ENCODE data around the gene ZNF385B. TPM values are rescaled to one million over a fixed set of nuclear protein-coding genes. Genes with fewer than 3 reads are reported as not detected.

Gene ZNF385B
- total RNA-seq, 1 donor from 2014 or later, result 35.8 TPM

DNA sequence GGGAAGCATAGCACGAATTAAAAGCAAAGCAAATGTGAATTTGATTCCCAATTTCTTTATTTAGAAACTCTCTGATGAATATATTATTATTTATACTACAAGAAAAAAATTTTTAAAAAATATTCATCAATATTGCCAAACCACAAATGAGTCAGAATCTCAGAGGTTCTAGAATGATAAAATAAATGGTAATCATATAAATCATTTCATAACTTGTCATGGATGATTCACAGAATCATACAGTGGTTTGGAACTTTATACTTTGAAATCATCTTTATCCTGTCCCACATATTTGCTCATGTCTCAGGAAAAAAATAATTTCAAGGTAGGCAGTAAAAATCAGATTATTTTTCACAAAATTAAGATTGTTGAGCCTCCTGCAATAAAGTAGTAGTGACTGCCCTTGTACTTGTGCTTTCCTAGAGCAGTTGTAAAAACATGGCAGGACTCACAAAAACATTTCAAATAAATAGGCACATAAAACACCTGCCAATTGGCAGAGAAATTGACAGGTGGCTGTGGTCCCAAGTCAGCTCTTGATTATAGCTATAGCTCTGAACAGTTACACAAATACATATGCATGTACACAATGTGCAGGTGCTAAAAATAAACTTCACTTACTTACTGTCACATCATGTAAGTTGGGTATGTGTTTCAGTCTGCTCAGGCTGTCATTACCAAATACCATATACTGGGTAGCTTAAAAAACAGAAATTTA lies 322.8 kb downstream of the ZNF385B start:
- Histone ChIP-seq H2AFZ (replicated peaks) (no peak overlapping the region), H3K4me3 (no peak overlapping the region), H3K27me3 (no peaks in the 10 kb centered on the region), H4K20me1 (ENCODE audit: low read depth) (no peaks in the 10 kb centered on the region), H3K27ac (no peak overlapping the region), H3K36me3 (peaks cover 6% of the 10 kb centered on the region), H3K79me2 (ENCODE audit: low read depth) (no peaks in the 10 kb centered on the region), H3K4me2 (no peak overlapping the region), H3F3A (ENCODE audit: low read depth) (peaks cover 7% of the 10 kb centered on the region), H3K9me3 (ENCODE audit: low read depth) (peaks cover 5% of the 10 kb centered on the region), H3K4me1 (peaks cover 18% of the 10 kb centered on the region), H3K9ac (no peak overlapping the region)
- TF ChIP-seq EZH2phosphoT487 (IDR thresholded peaks at IDR 0.05), result no peak
- TF ChIP-seq, protein P1, sequence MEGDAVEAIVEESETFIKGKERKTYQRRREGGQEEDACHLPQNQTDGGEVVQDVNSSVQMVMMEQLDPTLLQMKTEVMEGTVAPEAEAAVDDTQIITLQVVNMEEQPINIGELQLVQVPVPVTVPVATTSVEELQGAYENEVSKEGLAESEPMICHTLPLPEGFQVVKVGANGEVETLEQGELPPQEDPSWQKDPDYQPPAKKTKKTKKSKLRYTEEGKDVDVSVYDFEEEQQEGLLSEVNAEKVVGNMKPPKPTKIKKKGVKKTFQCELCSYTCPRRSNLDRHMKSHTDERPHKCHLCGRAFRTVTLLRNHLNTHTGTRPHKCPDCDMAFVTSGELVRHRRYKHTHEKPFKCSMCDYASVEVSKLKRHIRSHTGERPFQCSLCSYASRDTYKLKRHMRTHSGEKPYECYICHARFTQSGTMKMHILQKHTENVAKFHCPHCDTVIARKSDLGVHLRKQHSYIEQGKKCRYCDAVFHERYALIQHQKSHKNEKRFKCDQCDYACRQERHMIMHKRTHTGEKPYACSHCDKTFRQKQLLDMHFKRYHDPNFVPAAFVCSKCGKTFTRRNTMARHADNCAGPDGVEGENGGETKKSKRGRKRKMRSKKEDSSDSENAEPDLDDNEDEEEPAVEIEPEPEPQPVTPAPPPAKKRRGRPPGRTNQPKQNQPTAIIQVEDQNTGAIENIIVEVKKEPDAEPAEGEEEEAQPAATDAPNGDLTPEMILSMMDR (IDR thresholded peaks at IDR 0.05), result no peak
- TF ChIP-seq EZH2 (IDR thresholded peaks at IDR 0.05), result no peak
- Mint-ChIP-seq H3K27me3 (ENCODE audit: insufficient read depth, low read depth) (no peaks in the 10 kb centered on the region), H3K27ac (no peak overlapping the region), H3K9me3 (peaks cover 4% of the 10 kb centered on the region), H3K4me1 (peaks cover 4% of the 10 kb centered on the region), H3K4me3 (no peak overlapping the region), H3K36me3 (peaks cover 3% of the 10 kb centered on the region)
- DNase-seq (ENCODE audit: low spot score), result no peak

DNA sequence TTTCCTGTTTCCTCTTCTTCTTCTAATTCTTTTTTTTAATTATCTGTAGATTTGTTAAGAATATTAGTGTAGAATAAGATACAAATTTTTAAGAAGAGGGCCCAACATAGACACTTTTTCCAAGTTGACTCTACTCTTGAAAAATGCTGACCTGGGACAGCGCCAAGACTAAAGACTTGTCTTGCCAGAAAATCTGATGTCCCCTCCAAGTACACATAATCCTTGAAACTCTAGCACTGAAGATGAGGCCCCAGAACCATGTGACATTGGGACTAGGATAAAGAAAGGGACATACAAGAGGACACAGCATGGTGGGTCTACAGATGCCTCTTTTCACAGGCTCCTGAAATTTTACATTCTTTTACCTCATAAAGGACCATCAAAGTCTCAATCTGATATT lies 325.2 kb downstream of the ZNF385B start:
- DNase-seq (ENCODE audit: low spot score), result no peak
- H3K4me3 Mint-ChIP-seq, result no peak overlapping the region
- TF ChIP-seq, protein P1 (IDR thresholded peaks at IDR 0.05), result no peak
- TF ChIP-seq EZH2phosphoT487 (IDR thresholded peaks at IDR 0.05) (no peak), EZH2 (IDR thresholded peaks at IDR 0.05) (no peak)
- Histone ChIP-seq H2AFZ (replicated peaks) (no peak overlapping the region), H3K36me3 (peaks cover 6% of the 10 kb centered on the region), H3K27ac (no peak overlapping the region), H3K9ac (no peak overlapping the region), H3K4me3 (no peak overlapping the region), H3K4me1 (peaks cover 21% of the 10 kb centered on the region), H4K20me1 (ENCODE audit: low read depth) (no peaks in the 10 kb centered on the region), H3K9me3 (ENCODE audit: low read depth) (peaks cover 5% of the 10 kb centered on the region), H3K4me2 (no peak overlapping the region), H3K27me3 (no peaks in the 10 kb centered on the region), H3F3A (ENCODE audit: low read depth) (peaks cover 10% of the 10 kb centered on the region), H3K79me2 (ENCODE audit: low read depth) (no peaks in the 10 kb centered on the region)
- peaks cover 5% of the 10 kb centered on the region for H3K4me1 Mint-ChIP-seq
- no peaks in the 10 kb centered on the region for H3K27me3 Mint-ChIP-seq (ENCODE audit: insufficient read depth, low read depth)
- no peak overlapping the region for H3K27ac Mint-ChIP-seq
- H3K36me3 Mint-ChIP-seq, result peaks cover 3% of the 10 kb centered on the region
- H3K9me3 Mint-ChIP-seq, result peaks cover 4% of the 10 kb centered on the region

DNA sequence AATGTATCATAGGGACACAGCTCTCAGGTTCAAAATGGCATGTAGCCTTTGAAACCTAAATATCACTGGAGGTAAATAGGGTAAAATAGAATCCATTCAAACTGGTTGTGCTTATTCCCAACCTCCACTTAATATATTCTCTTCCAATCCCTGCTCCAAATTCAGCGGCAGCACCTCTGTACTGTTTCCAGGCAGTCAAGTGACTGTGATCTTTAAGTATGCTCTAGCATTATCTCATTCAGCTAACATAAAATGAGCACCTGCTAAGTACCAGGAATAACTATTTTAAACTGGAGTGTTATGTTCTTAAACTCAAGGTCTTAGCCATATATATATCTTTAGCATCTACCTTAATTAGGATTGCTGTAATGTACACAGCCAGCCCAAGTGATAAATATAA lies 327.5 kb downstream of the ZNF385B start:
- Histone ChIP-seq H3K4me1 (peaks cover 21% of the 10 kb centered on the region), H3K9ac (no peak overlapping the region), H2AFZ (replicated peaks) (no peak overlapping the region), H3F3A (ENCODE audit: low read depth) (peaks cover 10% of the 10 kb centered on the region), H3K4me2 (peak overlapping the region; percentile 68), H3K27ac (no peak overlapping the region), H3K36me3 (no peaks in the 10 kb centered on the region), H3K27me3 (no peaks in the 10 kb centered on the region), H4K20me1 (ENCODE audit: low read depth) (no peaks in the 10 kb centered on the region), H3K9me3 (ENCODE audit: low read depth) (peaks cover 5% of the 10 kb centered on the region), H3K79me2 (ENCODE audit: low read depth) (no peaks in the 10 kb centered on the region), H3K4me3 (no peak overlapping the region)
- no peak overlapping the region for H3K4me3 Mint-ChIP-seq
- TF ChIP-seq EZH2phosphoT487 (IDR thresholded peaks at IDR 0.05) (no peak), EZH2 (IDR thresholded peaks at IDR 0.05) (no peak)
- TF ChIP-seq, protein P1 (IDR thresholded peaks at IDR 0.05), result no peak
- H3K9me3 Mint-ChIP-seq, result peaks cover under 1% of the 10 kb centered on the region
- no peaks in the 10 kb centered on the region for H3K27me3 Mint-ChIP-seq (ENCODE audit: insufficient read depth, low read depth)
- DNase-seq (ENCODE audit: low spot score), result no peak
- peaks cover 5% of the 10 kb centered on the region for H3K4me1 Mint-ChIP-seq
- H3K27ac Mint-ChIP-seq, result no peak overlapping the region
- no peaks in the 10 kb centered on the region for H3K36me3 Mint-ChIP-seq

Data from neural progenitor cell (in vitro differentiated cells).